Testis (tissue), 2 donors: ENCODE results near the gene HNRNPC.
"Not testable (repeated sequence)": the region's sequence is repeated elsewhere in the genome, so short reads cannot be mapped to it uniquely, and the experiment has no call there.

Experiments used
- POLR2A ChIP-seq: fragments of 450-650 bp; IDR thresholded peaks from one replicate; pipeline ENCODE4 v1.6.1; 2017; ENCODE audit warnings: antibody characterized with exemption, mild to moderate bottlenecking, moderate library complexity
- TF ChIP-seq, protein P1 (sequence below), 3 experiments: fragments of 450-650 bp in 2 of 3; fragments of 200-600 bp in 1 of 3; sonication (generic) in 1 of 3; IDR thresholded peaks; one replicate each; pipeline ENCODE4 v1.5.1; 2016 to 2019; ENCODE audit warnings: antibody characterized with exemption in 3 of 3, mild to moderate bottlenecking in 2 of 3, moderate library complexity in 1 of 3

DNA sequence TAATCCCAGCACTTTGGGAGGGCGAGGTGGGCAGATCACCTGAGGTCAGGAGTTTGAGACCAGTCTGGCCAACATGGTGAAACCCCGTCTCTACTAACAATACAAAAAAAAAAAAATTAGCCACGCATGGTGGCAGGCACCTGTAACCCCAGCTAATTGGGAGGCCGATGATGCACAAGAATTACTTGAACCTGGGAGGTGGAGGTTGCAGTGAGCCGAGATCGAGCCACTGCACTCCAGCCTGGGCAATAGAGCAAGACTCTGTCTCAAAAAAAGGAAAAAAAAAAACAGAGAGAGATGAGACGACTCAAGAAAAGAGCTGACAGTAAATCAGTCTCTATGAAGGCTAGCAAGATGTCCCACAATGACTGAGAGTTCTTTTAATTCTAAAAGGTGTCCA lies 44.1 kb downstream of the HNRNPC start:
- TF ChIP-seq, protein P1, sequence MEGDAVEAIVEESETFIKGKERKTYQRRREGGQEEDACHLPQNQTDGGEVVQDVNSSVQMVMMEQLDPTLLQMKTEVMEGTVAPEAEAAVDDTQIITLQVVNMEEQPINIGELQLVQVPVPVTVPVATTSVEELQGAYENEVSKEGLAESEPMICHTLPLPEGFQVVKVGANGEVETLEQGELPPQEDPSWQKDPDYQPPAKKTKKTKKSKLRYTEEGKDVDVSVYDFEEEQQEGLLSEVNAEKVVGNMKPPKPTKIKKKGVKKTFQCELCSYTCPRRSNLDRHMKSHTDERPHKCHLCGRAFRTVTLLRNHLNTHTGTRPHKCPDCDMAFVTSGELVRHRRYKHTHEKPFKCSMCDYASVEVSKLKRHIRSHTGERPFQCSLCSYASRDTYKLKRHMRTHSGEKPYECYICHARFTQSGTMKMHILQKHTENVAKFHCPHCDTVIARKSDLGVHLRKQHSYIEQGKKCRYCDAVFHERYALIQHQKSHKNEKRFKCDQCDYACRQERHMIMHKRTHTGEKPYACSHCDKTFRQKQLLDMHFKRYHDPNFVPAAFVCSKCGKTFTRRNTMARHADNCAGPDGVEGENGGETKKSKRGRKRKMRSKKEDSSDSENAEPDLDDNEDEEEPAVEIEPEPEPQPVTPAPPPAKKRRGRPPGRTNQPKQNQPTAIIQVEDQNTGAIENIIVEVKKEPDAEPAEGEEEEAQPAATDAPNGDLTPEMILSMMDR (IDR thresholded peaks at IDR 0.05): not testable (repeated sequence)
- not testable (repeated sequence) for TF ChIP-seq POLR2A
